Measurements from ENCODE around the gene TEKT3.

TEKT3 gene

DNA sequence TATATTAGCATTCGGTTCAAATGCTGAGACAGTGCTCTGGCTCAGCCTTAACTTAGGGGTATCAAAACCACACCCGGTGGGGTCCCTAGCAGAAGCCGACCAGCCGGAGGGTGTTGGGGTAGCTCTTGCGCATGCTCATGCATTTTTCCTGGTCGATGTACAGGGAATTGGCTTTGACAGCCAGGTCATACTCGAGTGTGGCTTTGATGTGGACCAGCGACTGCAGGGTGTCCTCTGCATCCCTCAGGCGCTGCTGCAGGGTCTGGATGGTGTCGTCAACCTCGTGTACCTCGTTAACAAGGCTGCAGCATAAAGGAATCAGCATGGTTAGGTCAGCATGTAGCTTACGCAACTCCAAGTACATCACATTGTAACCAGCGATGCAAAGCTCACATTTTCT, 37.5 kb downstream of the TEKT3 start:
- TF ChIP-seq, protein P1, sequence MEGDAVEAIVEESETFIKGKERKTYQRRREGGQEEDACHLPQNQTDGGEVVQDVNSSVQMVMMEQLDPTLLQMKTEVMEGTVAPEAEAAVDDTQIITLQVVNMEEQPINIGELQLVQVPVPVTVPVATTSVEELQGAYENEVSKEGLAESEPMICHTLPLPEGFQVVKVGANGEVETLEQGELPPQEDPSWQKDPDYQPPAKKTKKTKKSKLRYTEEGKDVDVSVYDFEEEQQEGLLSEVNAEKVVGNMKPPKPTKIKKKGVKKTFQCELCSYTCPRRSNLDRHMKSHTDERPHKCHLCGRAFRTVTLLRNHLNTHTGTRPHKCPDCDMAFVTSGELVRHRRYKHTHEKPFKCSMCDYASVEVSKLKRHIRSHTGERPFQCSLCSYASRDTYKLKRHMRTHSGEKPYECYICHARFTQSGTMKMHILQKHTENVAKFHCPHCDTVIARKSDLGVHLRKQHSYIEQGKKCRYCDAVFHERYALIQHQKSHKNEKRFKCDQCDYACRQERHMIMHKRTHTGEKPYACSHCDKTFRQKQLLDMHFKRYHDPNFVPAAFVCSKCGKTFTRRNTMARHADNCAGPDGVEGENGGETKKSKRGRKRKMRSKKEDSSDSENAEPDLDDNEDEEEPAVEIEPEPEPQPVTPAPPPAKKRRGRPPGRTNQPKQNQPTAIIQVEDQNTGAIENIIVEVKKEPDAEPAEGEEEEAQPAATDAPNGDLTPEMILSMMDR (IDR thresholded peaks at IDR 0.05; ENCODE audit: low read length, missing control alignments), result no peak

DNA sequence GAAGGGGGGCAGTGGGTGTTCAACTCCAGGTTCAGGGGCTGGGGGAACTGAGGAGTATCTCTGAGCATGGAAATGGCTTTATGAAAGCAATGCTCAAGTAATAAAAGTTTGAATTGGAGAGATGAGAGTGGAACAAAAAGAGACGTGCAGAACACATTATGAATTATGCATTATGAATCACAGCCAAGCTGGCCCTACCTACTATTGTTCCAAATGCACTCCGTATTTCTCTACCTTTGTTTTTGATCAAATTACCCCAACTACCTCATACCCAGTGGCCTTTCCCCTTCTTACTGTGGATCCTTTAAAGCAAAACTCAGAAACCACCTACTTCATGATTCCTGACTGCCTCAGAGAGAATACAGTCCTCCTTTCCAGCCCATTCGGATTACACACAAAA, 38.1 kb downstream of the TEKT3 start:
- TF ChIP-seq, protein P1 (IDR thresholded peaks at IDR 0.05; ENCODE audit: low read length, missing control alignments), result no peak
- no peak for DNase-seq (ENCODE audit: low read depth)
- no peak overlapping the region for H3K4me3 ChIP-seq (replicated peaks; ENCODE audit: low read depth, low read length)

More for the DNA sequence above, 37.5 kb downstream of the TEKT3 start:
- DNase-seq (ENCODE audit: low read depth), result no peak
- no peak overlapping the region for H3K4me3 ChIP-seq (replicated peaks; ENCODE audit: low read depth, low read length)

DNA sequence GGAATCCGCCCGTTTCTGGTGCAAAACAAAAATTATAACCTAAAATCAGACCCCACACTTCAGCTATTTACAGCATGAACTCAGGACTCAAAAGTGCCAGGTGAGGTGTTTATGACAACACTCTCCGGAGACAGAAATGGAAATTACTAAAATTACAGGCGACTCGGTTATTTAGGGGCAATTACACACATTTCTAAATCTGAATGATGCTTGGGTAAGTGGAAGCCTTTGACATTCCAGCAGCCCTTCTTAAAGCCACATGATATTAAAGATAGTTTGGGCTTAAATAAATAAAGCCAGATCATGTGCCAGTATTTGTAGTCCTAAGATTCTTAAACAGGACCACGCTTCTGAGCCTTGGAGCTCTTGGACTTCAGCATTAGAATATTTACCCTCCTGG, 39.6 kb downstream of the TEKT3 start:
- no peak overlapping the region for H3K4me3 ChIP-seq (replicated peaks; ENCODE audit: low read depth, low read length)
- no peak for DNase-seq (ENCODE audit: low read depth)

DNA sequence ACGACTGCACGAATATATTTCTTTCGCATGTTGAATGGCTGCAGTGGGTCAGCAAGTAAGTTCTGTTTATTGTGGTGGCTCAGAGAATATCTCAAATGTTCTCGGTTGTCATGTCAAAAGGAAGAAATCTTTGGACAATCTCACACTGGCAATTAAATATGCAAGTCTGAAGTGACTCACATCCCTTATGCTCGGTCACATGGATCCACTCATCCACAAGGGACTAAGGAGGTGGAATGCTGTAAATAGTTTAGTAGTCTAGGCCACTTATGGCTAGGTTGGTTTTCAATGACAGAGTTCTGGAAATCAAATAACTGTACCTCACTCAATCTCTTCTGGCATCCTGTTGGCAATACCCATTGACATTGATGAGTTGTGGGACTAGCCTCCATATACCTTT, 43.2 kb downstream of the TEKT3 start:
- no peak overlapping the region for H3K4me3 ChIP-seq (replicated peaks; ENCODE audit: low read depth, low read length)
- TF ChIP-seq, protein P1 (IDR thresholded peaks at IDR 0.05; ENCODE audit: low read length, missing control alignments), result no peak
- peak; percentile 39 for DNase-seq (ENCODE audit: low read depth)

More for the DNA sequence above, 39.6 kb downstream of the TEKT3 start:
- TF ChIP-seq, protein P1 (IDR thresholded peaks at IDR 0.05; ENCODE audit: low read length, missing control alignments), result no peak

DNA sequence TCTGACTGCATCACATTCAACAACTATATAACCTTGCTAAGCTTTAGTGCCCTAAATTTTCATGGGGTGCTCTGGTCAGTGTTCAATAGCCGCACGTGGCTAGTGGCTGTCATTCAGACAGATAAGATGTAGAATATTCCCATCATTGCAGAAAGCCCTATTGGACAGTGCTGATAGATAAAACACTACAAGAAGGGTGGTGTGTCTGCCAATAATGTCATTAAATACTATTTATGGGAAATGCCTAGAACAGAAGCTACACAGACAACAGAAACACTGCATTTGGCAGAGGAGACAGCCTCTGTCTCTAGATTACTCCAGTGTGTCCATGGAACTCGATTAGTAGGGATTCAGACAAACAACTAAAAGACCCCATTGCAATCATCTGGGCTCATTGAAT, 47.8 kb downstream of the TEKT3 start:
- DNase-seq (ENCODE audit: low read depth), result no peak
- H3K4me3 ChIP-seq (replicated peaks; ENCODE audit: low read depth, low read length), result no peak overlapping the region
- TF ChIP-seq, protein P1 (IDR thresholded peaks at IDR 0.05; ENCODE audit: low read length, missing control alignments), result no peak

DNA sequence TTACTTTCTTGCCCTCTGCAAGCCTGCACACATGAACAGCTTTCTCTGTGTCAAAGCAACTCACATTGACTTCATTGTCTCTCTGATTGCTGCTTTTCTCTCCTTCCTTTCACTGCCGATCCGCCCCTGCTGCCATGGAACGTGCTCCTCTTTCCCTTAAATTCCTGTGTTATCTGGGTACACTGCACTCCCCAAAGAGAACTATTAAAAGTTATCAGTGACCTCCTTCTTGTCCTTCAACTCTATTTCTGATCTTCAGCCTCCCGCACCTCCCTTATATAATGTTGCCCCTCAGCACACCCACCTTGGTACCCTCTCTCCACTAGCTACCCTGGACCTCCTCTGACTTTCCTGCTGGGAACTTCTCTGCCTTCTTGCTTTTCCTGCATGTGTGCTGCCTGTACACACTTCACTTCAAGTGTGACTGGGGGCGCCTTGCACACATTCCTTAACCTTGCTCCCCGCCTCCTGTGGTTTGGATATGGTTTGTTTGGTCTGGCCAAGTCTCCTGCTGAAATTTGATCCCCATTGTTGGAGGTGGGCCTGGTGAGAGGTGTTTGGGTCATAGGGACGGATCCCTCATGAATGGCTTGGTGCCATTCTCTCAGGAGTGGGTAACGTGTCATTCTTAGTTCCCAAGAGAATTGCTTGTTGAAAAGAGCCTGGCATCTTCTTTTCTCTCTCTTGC, 49.6 kb downstream of the TEKT3 start:
- no peak overlapping the region for H3K4me3 ChIP-seq (replicated peaks; ENCODE audit: low read depth, low read length)
- TF ChIP-seq, protein P1 (IDR thresholded peaks at IDR 0.05; ENCODE audit: low read length, missing control alignments), result no peak
- peak; percentile 36 for DNase-seq (ENCODE audit: low read depth)

DNA sequence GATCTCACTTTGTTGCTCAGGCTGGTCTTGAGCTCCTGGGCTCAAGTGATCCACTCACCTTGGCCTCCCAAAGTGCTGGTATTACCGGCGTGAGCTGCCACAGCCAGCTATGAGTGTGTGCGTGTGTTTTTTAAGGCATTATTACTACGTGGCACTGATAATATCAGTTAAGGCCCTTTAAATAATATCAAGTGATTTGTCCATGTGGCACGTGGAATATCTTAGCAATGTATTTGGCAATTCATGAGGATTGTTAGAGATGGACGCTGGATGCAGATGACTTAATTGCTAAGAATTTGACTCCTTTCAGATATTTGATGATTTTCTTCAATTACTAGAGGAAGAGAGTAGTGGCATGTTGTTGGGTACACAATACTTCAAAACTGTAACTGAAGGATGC, 50.8 kb downstream of the TEKT3 start:
- TF ChIP-seq, protein P1 (IDR thresholded peaks at IDR 0.05; ENCODE audit: low read length, missing control alignments), result no peak
- no peak overlapping the region for H3K4me3 ChIP-seq (replicated peaks; ENCODE audit: low read depth, low read length)
- no peak for DNase-seq (ENCODE audit: low read depth)

Measured in fibroblast of pulmonary artery (primary cell).